Kidney capillary endothelial cell (primary cell): ENCODE data around the gene PPP2R5D.
"Not testable (repeated sequence)": the region's sequence is repeated elsewhere in the genome, so short reads cannot be mapped to it uniquely, and the experiment has no call there.

Source experiments
- DNase-seq: peaks from one replicate; pipeline ENCODE4 v3.0.0-alpha.2; 2018; ENCODE audit warnings: low spot score

The PPP2R5D gene

DNA sequence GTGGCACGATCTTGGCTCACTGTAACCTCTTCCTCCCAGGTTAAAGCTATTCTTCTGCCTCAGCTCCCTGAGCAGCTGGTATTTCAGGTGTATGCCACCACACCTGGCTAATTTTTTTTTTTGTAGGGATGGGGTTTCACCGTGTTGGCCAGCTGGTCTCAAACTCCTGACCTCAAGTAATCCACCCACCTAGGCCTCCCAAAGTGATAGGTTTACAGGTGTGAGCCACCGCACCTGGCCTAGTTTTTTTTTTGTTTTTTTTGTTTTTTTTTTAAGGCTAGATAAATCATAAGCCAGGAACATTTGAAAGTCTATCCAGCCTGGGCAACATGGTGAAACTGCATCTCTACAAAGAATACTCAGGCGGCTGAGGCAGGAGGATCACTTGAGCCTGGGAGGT is 48.0 kb downstream of the PPP2R5D start:
- DNase-seq = no peak

DNA sequence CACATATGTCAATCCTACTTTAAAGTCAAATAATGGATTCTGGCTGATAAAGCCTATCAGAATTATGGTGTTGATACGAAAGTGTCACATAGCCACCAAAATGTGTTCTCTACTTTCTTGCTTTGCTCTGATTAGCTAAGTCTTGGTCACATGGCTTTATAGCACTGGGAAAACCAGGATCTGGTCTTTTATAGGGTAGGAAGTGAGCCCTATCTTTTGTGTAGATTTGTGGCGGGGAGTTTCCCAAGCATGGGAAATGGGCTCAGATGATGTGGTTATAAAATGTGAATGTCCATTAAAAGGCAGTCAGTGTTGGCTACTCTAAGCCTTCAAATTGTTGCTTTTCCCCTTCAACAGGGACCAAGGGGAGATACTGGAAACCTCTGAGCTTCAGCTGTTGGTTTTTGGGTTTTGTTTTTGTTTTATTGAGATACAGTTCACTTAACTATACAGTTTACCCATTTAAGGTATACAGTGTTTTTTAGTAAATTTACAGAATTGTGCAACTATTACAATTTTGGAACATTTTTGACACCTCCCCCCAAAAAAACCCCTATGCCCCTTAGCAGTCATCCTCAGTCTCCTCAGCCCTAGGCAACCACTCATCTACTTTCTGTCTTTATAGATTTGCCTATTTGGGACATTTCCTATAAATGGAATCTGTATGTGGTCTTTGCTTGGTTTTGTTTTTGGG is 49.3 kb downstream of the PPP2R5D start:
- no peak for DNase-seq

DNA sequence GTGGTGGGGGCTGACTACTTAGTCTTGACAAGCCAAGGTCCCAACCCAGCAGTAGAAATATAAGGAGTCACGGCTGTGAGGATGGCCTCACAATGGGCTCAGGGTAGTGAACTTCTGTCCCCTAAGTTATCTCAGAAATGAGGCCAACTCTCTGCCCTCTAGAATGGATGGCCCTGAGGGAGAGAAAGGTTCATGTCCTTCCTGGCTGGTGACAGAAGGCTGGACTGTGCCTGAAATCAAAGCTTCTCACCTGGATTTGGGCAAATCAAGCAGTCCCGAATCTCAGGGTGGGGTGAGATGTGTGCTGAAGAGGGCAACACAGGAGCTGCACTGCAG is 49.8 kb downstream of the PPP2R5D start:
- no peak for DNase-seq

DNA sequence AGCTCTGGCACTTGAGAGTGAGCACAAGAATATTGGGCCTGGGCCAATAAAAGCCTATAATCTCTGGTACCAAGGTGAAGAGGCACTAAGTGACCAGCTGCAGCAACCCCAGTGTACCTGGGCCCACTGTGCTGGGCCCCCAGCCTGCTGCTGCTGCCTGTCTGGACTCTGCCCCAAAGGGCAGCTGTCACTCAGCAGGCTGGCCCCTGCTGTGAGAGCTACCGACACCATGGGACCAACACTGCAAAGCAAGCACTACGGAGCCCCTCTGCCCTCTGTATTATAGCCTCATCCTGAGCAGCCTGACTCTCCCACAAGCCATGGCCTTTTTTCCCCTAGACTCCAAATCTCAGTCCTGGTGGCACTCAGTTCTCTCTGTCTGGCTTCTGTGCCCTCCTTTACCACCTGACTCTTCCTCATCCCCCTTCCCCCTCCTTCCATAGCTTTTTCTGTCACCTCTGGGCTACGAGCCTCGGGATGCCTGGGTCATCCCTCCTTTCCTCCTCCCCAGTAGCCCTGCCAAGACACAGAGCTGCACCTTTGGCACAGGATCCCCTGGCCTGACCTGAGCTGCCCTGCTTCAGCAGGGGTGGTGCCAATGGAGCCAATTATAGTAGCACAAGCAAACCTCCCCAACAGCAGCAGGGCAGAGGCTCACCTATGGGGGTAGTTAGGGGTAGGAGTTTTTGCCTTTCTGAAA is 51.3 kb downstream of the PPP2R5D start:
- DNase-seq = no peak

DNA sequence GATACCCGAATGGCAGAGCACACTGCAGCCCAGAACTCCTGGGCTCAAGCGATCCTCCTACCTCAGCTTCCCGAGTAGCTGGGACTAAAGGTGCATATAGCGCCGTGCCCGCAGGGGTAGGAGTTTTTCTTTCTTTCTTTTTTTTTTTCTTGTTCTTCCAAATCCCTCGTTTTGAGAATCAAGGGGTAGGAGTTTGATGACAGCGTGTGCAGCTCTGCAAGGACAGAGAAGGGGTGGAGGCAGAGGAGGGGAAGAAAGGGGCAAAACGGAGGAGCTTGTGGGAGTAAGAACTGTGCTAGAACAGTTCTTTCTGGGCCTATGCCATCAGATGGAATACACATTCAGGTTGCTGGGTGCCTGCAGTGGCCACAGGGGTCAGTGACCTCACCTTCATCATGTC is 52.3 kb downstream of the PPP2R5D start:
- DNase-seq = no peak

DNA sequence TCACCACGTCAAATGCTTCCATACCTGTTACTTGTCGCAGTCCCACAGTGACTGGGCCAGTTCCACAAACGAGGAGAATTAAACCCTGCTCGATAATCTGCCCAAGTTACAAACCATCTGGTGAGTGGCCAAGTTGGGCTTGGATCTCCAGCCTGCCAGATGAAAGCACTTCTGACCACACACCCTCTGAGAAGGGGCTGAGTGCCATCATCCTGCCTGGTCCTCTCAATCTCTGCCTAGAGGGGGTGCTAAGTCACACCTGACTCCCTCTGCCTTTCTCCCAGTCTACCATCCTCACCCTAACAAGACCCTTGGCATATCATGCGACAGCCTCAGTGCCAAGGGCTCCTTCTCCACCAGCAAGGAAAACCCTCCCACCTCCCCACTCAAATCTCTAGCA is 52.8 kb downstream of the PPP2R5D start:
- DNase-seq = no peak

DNA sequence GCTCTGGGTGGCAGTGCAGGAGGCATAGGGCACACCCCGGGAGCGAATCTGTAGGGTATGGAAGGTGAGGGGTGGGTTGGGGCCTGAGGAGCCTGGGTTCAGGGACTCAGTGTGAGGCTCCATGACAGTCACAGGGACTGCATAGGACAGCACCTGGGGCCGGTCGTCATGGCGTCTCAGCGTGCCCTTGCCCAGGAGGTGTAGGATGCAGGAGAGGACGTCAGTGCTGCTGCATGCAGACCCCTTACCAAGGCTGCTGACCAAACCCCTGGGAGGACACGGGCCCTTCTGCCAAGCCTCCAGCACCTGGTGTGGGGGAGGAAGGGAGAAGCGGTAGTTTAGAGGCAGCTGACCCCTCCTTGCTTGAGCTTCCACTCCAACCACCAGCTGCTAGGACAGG is 53.3 kb downstream of the PPP2R5D start:
- DNase-seq = no peak

DNA sequence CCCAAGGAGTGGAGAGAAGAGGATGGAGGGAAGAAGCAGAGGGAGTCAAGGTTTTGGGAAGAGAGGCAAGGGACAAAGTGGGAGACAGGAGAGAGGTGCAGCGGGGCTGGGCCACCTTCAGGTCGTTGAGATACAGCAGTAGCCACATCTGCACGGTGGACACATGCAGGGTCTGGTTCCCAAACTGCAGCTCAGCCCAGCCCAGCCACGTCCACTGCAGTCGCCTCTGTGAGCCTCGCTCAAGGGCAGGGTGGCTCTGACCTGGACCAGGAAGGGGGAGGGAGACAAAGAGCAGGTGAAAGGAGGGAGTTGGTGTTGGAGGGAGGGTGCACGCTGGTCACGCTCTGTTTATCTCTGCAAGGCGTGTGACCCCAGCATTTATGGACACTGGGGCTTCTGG is 54.4 kb downstream of the PPP2R5D start:
- no peak for DNase-seq

DNA sequence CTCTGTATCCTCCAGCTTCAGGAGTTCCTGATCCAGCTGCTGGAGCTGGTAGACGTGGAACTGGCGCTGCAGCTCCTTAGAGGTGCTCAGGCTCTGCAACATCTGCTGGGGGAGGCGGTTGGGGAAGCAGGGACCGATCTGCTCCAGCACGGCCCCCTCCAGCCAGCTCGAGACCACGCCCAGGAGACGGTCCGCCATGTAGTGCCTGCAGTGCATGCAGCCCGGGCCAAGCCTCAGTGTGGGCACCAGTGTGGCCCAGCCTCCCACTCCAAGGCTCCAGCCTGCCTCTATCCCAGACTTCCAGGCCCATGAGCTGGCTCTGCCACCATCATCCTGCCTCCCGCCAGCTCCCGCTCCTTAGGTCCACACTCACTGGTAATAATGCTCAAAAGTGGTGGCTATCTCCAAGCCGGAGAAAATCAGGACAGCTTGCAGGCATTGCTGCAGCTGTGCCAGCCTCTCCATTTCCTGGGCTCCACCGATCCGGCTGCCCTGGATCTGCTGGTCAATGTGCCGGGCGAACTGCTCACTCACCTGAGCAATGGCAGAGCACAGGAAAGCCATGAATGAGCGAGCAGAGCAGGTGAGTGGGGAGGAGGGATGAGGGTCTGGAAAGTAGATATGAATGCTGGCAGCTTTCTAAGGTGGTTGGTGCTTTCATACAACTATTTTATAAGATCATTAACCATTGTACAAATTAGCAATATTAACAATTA is 56.3 kb downstream of the PPP2R5D start:
- no peak for DNase-seq

DNA sequence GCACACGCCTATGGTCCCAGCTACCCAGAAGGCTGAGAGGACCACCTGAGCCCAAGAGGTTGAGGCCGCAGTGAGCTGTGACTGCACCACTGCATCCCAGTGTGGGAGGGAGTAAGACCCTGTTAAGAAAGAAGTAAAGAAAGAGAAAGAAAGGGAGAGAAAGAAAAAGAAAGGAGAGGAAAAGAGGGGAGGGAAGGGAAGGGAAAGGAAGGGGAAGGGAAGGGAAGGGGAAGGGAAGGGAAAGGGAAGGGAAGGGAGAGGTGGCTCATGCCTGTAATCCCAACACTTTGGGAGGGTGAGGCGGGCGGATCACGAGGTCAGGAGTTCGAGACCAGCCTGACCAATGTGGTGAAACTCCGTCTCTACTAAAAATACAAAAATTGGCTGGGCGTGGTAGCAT is 57.1 kb downstream of the PPP2R5D start:
- not testable (repeated sequence) for DNase-seq

DNA sequence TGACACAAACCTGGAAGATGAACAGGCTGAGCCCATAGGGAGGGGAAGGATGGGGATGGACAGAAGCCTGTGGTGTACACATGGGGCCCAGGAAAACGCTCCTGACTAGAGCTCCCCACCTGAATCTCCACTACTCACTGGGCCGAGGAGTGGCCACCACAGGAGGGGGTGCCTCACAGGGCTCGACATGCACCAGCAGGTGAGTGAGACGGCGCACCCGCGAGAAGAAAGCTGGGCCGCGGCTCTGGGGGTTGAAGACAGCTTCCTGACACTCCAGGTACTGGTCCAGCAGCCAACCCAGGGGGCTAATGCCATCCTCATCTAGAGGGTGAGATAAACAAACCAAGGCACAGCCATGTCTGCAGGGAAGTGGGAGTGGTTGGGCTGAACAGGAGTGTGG is 58.9 kb downstream of the PPP2R5D start:
- DNase-seq = no peak

DNA sequence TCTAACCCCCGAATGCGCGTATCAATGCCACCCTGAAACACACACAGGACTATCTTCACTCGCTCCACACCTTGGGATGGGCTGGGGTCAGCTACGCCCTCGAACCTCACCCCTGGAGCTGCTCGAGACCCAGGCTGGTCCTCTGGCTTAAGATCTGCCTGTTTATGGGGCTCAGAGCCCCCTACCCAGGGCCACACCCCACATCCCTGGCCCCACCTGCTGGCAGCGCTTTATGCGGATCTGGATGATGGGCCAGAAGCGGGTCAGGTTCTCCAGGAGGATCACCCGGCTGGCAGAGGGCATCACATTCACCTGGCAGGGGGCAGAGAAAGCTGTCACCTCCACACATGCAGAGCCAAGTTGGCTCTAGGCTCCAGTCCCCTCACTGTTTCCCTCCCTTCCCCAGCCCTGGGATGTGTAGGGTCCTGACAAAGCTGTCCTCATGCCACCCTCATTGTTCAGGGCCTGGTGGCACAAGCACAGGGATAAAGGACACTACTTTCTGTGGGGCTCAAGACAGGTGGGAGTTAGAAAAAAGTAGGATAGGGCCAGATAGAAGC is 61.1 kb downstream of the PPP2R5D start:
- DNase-seq = no peak

DNA sequence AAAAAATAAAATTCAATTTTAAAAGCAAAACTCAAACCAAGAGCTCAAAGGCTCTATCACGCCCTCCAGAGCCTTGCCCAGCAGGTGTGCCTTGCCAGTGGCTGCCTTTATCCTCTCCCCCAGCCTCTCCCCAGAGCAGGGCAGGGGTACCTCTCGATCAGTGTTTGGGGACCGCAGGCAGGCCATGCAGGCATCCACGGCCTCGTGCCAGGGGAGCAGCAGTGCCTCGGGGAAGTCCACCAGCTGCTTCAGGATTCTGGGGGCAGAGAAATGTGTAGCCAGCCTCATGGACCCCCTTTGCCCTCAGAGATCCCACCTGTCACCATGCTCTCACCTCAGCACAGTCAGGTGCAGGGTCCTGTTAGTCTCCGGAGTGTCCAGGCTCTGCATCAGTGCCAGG is 63.6 kb downstream of the PPP2R5D start:
- no peak for DNase-seq

DNA sequence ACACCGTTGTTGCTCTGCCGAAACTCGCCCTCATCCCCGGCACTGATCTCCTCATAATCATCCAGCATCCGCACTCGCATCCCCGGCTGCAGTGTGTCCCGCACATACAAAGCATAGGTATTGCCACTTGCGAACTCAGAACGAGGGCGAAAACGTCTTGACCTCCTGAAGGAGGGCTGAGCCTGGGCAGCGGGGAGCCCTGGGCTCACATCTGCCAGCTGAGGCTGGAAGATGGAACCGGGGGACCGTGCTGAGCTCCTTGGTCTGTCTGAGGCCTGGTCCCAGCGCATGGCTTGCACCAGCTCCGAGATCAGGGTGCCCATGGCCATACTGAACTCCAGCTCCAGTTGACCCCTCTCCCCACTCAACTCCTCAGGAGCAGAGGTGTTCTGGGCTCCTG is 66.6 kb downstream of the PPP2R5D start:
- no peak for DNase-seq

DNA sequence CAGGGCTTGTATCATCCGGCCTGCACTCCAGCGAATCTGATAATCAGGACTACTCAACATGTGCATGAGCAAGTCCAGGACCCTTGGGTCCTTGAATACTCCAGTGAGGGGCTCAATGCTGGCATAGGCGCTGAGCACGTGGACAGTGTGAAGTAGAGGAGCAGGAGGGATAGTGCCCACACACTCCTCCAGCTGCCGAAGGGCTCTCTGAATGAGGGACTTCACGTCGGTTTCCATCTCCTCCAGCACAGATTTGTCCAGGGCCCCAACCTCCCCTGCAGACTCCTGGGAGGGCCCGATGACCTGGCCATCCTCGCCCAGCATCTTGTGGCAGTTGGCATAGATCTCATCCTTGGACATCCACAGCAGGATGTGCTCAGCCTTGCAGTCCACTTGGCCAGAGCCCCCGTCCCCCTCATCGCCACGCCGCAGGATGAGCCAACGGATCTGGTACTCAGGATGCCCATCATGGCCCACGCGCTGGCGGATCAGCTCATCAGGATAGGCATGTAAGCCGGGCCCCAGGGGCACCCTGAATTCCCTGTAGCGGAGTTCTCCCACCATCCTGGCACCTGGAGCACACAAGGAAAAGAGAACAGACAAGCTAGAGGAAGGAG is 68.0 kb downstream of the PPP2R5D start:
- no peak for DNase-seq

DNA sequence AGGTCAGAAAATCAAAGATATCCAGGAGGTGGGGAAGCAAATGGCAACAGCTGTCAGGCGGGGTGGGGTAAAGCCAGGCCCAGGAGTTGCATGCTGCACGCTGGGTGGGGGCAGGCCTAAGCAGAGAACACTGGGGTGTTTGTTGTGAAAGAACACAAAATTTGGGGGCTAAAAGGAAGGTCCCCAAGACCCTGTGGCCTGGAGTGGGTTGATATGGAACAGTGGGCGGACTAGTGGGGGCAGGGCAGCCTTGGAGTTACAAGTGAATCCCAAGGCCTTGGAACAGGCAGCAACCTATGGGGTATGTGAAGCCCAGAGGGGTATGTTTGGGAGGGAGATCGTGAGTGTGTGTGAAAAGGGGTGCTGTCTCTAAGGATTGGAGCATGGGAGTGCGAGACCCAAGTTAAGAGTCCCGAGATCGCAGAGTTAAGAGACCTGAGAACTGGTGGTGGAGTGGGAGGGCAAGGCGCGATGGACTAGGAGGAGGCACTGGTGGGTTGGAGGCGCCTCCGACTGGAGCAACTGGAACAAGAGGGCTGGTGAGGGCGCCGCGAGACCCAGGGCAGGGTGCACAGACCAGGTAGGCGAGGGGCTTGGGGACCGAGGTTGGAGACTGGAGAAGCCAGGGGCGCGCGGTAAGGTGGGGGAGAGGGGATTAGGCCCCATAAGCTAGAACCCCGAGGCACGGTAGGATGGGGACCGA is 68.6 kb downstream of the PPP2R5D start:
- no peak for DNase-seq

DNA sequence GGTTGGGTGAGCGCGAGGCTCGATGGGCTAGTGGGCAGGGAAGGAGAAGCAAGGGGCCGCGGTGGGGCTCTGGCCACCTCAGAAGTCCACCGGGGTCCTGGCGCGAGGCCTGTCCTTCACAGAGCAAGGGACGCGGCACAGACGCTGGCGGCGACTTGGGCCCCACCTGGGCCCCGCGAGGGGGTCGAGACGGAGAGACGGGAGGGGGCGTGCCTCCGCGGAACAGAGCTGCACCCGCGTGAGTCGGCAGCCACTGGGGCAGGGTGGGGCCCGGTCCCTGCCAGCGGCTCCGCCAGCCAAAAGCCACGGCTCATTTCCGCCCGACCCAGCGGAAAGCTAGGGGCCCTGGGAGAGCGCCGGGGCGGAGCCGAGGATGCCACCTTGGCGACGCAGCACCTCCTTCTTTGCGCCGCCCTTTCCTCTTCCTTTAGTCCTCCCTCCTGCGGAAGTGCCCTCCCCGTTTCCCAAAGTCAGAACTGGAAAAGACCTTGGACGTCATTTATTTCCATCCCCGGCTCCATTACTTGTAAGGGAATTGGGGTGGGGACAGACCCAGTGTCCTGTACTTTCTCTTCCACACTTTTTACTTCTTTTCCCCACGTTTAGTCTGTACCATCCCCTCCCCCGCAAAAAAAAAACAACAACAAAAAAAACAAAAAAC is 69.3 kb downstream of the PPP2R5D start, which contains the start of gene CUL7:
CUL7 (minus strand) TSS at position 307 of the 661 bp plus-strand sequence. CDS start 1,063 bp downstream, outside the sequence.
- DNase-seq = peak; percentile 92

DNA sequence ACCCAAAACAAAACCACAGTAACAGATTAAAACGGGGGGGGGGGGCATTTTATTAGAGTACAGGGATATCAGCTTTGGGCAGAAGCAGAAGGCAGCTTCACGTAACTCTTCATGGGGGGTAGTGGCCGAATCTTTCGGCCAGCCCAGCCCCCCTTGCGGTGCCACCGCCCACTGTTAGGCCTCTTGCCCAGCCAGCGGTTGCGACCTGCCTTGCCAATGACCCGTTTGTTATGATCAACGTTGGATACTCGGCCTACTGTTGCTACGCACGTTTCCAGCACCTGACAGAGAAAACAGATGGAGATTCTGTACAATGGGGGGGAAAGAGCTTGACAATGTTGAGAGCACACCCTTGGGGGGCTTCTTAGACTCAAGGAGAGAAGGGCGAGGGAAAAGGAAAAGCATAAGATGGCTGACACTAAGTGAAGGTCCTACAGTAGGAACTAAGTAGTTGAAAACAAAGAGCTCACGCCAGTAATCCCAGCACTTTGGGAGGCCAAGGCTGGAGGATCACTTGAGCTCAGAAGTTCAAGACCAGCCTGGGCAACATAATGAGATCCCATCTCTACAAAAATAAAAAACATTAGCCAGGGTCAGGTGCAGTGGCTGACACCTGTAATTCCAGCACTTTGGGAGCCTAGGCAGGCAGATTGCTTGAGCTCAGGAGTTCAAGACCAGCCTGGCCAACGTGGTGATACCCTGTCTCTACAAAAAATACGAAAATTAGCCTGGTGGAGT is 70.0 kb downstream of the PPP2R5D start:
- DNase-seq = no peak

DNA sequence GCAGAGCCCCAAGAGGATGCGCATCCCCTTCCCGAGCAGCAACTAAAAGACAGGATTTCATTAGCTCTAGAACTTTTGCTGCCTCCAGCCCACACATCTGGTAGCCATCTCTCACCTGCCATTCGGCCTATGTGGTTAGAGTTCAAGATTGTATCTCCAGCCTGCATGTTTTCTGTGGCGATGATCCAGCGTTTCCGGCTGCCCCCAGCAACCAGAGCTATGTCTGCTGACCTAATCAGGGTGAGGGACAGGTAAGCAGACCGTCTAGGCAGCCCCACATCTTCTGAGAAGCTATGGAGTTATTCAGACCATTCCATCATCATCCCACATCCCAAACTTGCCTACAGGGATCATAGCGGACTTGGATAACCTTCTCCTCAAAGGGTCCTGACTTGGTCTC is 71.6 kb downstream of the PPP2R5D start:
- DNase-seq = no peak

DNA sequence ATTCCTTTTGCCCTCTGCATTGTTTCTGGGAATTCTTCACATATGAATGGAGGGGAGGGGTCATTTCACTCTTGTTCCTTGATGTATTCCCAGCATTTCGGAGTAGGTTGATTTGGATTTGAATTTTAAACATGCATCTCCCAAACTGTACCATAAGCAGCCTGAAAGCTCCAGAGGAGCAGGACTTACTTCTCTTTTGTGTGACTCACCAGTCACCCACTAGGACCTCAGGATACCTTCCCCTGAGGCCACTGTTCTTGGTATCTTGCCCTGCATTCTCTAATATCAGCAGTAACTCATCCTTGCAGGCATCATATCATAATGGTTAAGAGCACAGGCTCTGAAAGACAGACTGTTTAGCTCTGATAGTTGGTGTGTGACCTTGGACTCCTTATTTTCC is 74.2 kb downstream of the PPP2R5D start:
- no peak for DNase-seq
